Fibroblast of gingiva (primary cell): ENCODE measurements around the gene IZUMO4.
A peak's percentile ranks its signal among the peaks of the same experiment; 100 is the strongest.

Source experiments
- DNase-seq: peaks from one replicate; pipeline ENCODE4 v3.0.0-alpha.2; 2011; ENCODE audit warnings: low read depth

IZUMO4 gene

GRCh38 chr19:2108251-2109016 lies 11.7 kb downstream of the IZUMO4 start:
- DNase-seq = no peak

GRCh38 chr19:2109046-2109864 lies 12.5 kb downstream of the IZUMO4 start:
- DNase-seq = no peak

- DNase-seq = no peak
These were observed 14.1 kb downstream of the IZUMO4 start for GRCh38 chr19:2110822-2111221.

GRCh38 chr19:2111425-2111824 lies 14.7 kb downstream of the IZUMO4 start:
- no peak for DNase-seq

- DNase-seq = no peak
These were observed 15.2 kb downstream of the IZUMO4 start for GRCh38 chr19:2111886-2112285.

- no peak for DNase-seq
These were observed 16.0 kb downstream of the IZUMO4 start for GRCh38 chr19:2112516-2113320.

- DNase-seq = peak; percentile 18
These were observed 16.9 kb downstream of the IZUMO4 start for GRCh38 chr19:2113439-2114211.

GRCh38 chr19:2114218-2114617 lies 17.5 kb downstream of the IZUMO4 start:
- no peak for DNase-seq

- DNase-seq = no peak
These were observed 18.1 kb downstream of the IZUMO4 start for GRCh38 chr19:2114821-2115220.

GRCh38 chr19:2115324-2115723 lies 18.6 kb downstream of the IZUMO4 start:
- DNase-seq = no peak

GRCh38 chr19:2115911-2116426 lies 19.3 kb downstream of the IZUMO4 start:
- DNase-seq = no peak

GRCh38 chr19:2116507-2116906 lies 19.8 kb downstream of the IZUMO4 start:
- no peak for DNase-seq

- no peak for DNase-seq
These were observed 20.7 kb downstream of the IZUMO4 start for GRCh38 chr19:2117215-2117960.

- DNase-seq = no peak
These were observed 21.7 kb downstream of the IZUMO4 start for GRCh38 chr19:2118438-2118837.

GRCh38 chr19:2119921-2120785 lies 23.4 kb downstream of the IZUMO4 start:
- no peak for DNase-seq

- no peak for DNase-seq
These were observed 24.1 kb downstream of the IZUMO4 start for GRCh38 chr19:2120821-2121220.

GRCh38 chr19:2121416-2122051 lies 24.8 kb downstream of the IZUMO4 start:
- DNase-seq = no peak

GRCh38 chr19:2122251-2122650 lies 25.5 kb downstream of the IZUMO4 start:
- no peak for DNase-seq

- no peak for DNase-seq
These were observed 26.3 kb downstream of the IZUMO4 start for GRCh38 chr19:2122982-2123381.
